Mesendoderm (in vitro differentiated cells): ENCODE data around the gene NME3.

Experiments used
- DNase-seq: peaks from one replicate; pipeline ENCODE4 v3.0.0; 2013
- H2AK5ac ChIP-seq: 2 replicates; pipeline ENCODE4 v1.6.1; 2013; ENCODE audit warnings: low read length, inconsistent platforms
- H2BK120ac ChIP-seq: 2 replicates; pipeline ENCODE4 v1.6.1; 2013; ENCODE audit warnings: low read depth, mild to moderate bottlenecking, low read length, moderate library complexity, mixed read lengths
- H2BK15ac ChIP-seq: replicated peaks from 2 replicates; pipeline ENCODE4 v1.6.1; 2013; ENCODE audit warnings: low read depth, mild to moderate bottlenecking, moderate library complexity
- H2BK5ac ChIP-seq: 2 replicates; pipeline ENCODE4 v1.6.1; 2013; ENCODE audit warnings: low read length, inconsistent platforms
- H3K18ac ChIP-seq: 2 replicates; pipeline ENCODE4 v1.6.1; 2013; ENCODE audit warnings: mild to moderate bottlenecking, low read length, mixed read lengths
- H3K23ac ChIP-seq: one replicate; pipeline ENCODE4 v1.6.1; 2013; ENCODE audit warnings: low read length
- H3K27ac ChIP-seq: 2 replicates; pipeline ENCODE4 v1.5.1; 2013; ENCODE audit warnings: low read depth, mild to moderate bottlenecking, inconsistent platforms, low read length, moderate library complexity
- H3K27me3 ChIP-seq: 2 replicates; pipeline ENCODE4 v1.6.1; 2013; ENCODE audit warnings: low read length, control low read depth, mild to moderate bottlenecking, inconsistent platforms; ENCODE audit not compliant: insufficient read depth, poor library complexity
- H3K36me3 ChIP-seq: 2 replicates; pipeline ENCODE4 v1.6.1; 2013; ENCODE audit warnings: low read length, inconsistent platforms; ENCODE audit not compliant: control insufficient read depth, insufficient read depth
- H3K4ac ChIP-seq: one replicate; pipeline ENCODE4 v1.6.1; 2013; ENCODE audit warnings: low read depth, mild to moderate bottlenecking, low read length, moderate library complexity
- H3K4me1 ChIP-seq: 2 replicates; pipeline ENCODE4 v1.6.1; 2013; ENCODE audit warnings: low read depth, low read length, inconsistent platforms; ENCODE audit not compliant: control insufficient read depth
- H3K4me2 ChIP-seq: 2 replicates; pipeline ENCODE4 v1.6.1; 2013; ENCODE audit warnings: low read length
- H3K4me3 ChIP-seq: 2 replicates; pipeline ENCODE4 v1.5.1; 2013; ENCODE audit warnings: mild to moderate bottlenecking, low read length
- H3K56ac ChIP-seq: one replicate; pipeline ENCODE4 v1.6.1; 2013; ENCODE audit warnings: low read length
- H3K79me1 ChIP-seq: 2 replicates; pipeline ENCODE4 v1.6.1; 2013; ENCODE audit warnings: low read length, inconsistent platforms
- H3K79me2 ChIP-seq: 2 replicates; pipeline ENCODE4 v1.6.1; 2013; ENCODE audit warnings: mild to moderate bottlenecking, low read length; ENCODE audit not compliant: control insufficient read depth, insufficient read depth
- H3K9ac ChIP-seq: 2 replicates; pipeline ENCODE4 v1.6.1; 2013; ENCODE audit warnings: low read length, inconsistent platforms
- H4K5ac ChIP-seq: one replicate; pipeline ENCODE4 v1.6.1; 2013; ENCODE audit warnings: low read length
- H4K8ac ChIP-seq: one replicate; pipeline ENCODE4 v1.6.1; 2013; ENCODE audit warnings: low read depth, mild to moderate bottlenecking, control low read depth, low read length, moderate library complexity
- WGBS: extraction: QIAGEN DNeasy Blood & Tissue Kit; methylation state at CpG from one replicate; pipeline ENCODE4 v1.1.7; 2013; ENCODE audit warnings: low lambda C conversion rate, missing lambda C conversion rate; ENCODE audit not compliant: insufficient coverage; ENCODE audit errors: extremely low coverage; 5-methylcytosine and 5-hydroxymethylcytosine counted together

NME3 gene

GRCh38 chr16:1762879-1763520 lies 8.3 kb downstream of the NME3 start:
- no peak for DNase-seq

GRCh38 chr16:1762196-1762878 lies 9.0 kb downstream of the NME3 start:
- H4K8ac ChIP-seq, result no peak overlapping the region
- no peaks in the 10 kb centered on the region for H3K79me2 ChIP-seq
- H4K5ac ChIP-seq, result no peak overlapping the region
- no peak overlapping the region for H2BK120ac ChIP-seq
- no peak overlapping the region for H3K4ac ChIP-seq
- no CpG with 5 or more reads among the region's 30 CpGs for WGBS
- no peaks in the 10 kb centered on the region for H3K4me1 ChIP-seq
- H3K27me3 ChIP-seq, result no peaks in the 10 kb centered on the region
- H2BK5ac ChIP-seq, result no peak overlapping the region
- H3K23ac ChIP-seq, result no peak overlapping the region
- no peak for DNase-seq
- H2BK15ac ChIP-seq, result no peak overlapping the region
- no peak overlapping the region for H3K18ac ChIP-seq
- no peaks in the 10 kb centered on the region for H3K79me1 ChIP-seq
- H3K4me2 ChIP-seq, result no peak overlapping the region
- no peak overlapping the region for H2AK5ac ChIP-seq
- H3K27ac ChIP-seq, result no peak overlapping the region
- no peak overlapping the region for H3K56ac ChIP-seq
- H3K4me3 ChIP-seq, result no peak overlapping the region
- no peak overlapping the region for H3K9ac ChIP-seq
- no peaks in the 10 kb centered on the region for H3K36me3 ChIP-seq

More at GRCh38 chr16:1762879-1763520, 8.3 kb downstream of the NME3 start:
- Histone ChIP-seq H3K4ac (no peak overlapping the region), H2AK5ac (no peak overlapping the region), H2BK120ac (no peak overlapping the region), H3K4me2 (no peak overlapping the region), H3K36me3 (no peaks in the 10 kb centered on the region), H3K79me1 (no peaks in the 10 kb centered on the region), H3K18ac (no peak overlapping the region), H4K8ac (no peak overlapping the region), H3K9ac (no peak overlapping the region), H3K23ac (no peak overlapping the region), H2BK5ac (no peak overlapping the region), H3K4me1 (no peaks in the 10 kb centered on the region), H3K27me3 (no peaks in the 10 kb centered on the region), H3K4me3 (no peak overlapping the region), H3K56ac (no peak overlapping the region), H4K5ac (no peak overlapping the region), H3K79me2 (no peaks in the 10 kb centered on the region), H2BK15ac (no peak overlapping the region), H3K27ac (no peak overlapping the region)
- no CpG with 5 or more reads among the region's 24 CpGs for WGBS

GRCh38 chr16:1761751-1762150 lies 9.6 kb downstream of the NME3 start:
- Histone ChIP-seq H2AK5ac (no peak overlapping the region), H3K4me2 (no peak overlapping the region), H3K4ac (no peak overlapping the region), H3K27me3 (no peaks in the 10 kb centered on the region), H3K36me3 (no peaks in the 10 kb centered on the region), H3K4me1 (no peaks in the 10 kb centered on the region), H2BK5ac (no peak overlapping the region), H3K18ac (no peak overlapping the region), H3K9ac (no peak overlapping the region), H3K56ac (no peak overlapping the region), H2BK15ac (no peak overlapping the region), H3K79me1 (no peaks in the 10 kb centered on the region), H4K8ac (no peak overlapping the region), H3K4me3 (no peak overlapping the region), H3K79me2 (no peaks in the 10 kb centered on the region), H3K27ac (no peak overlapping the region), H4K5ac (no peak overlapping the region), H2BK120ac (no peak overlapping the region), H3K23ac (no peak overlapping the region)
- no CpG with 5 or more reads among the region's 15 CpGs for WGBS
- no peak for DNase-seq

- H3K27ac ChIP-seq, result no peak overlapping the region
- H3K56ac ChIP-seq, result no peak overlapping the region
- H3K4me2 ChIP-seq, result no peak overlapping the region
- H4K8ac ChIP-seq, result no peak overlapping the region
- no peak overlapping the region for H2BK120ac ChIP-seq
- H3K36me3 ChIP-seq, result no peaks in the 10 kb centered on the region
- no peak overlapping the region for H3K9ac ChIP-seq
- no CpG with 5 or more reads among the region's 15 CpGs for WGBS
- no peak overlapping the region for H2BK5ac ChIP-seq
- H3K27me3 ChIP-seq, result no peaks in the 10 kb centered on the region
- no peaks in the 10 kb centered on the region for H3K4me1 ChIP-seq
- no peak overlapping the region for H3K23ac ChIP-seq
- no peak overlapping the region for H3K4me3 ChIP-seq
- no peak overlapping the region for H2BK15ac ChIP-seq
- no peak for DNase-seq
- H3K18ac ChIP-seq, result no peak overlapping the region
- H3K4ac ChIP-seq, result no peak overlapping the region
- no peak overlapping the region for H4K5ac ChIP-seq
- H2AK5ac ChIP-seq, result no peak overlapping the region
- no peaks in the 10 kb centered on the region for H3K79me2 ChIP-seq
- no peaks in the 10 kb centered on the region for H3K79me1 ChIP-seq
Observed at GRCh38 chr16:1760911-1761310, 10.4 kb downstream of the NME3 start.

- no peak overlapping the region for H4K5ac ChIP-seq
- no peak for DNase-seq
- no peak overlapping the region for H2BK15ac ChIP-seq
- no peak overlapping the region for H3K23ac ChIP-seq
- no peak overlapping the region for H3K27ac ChIP-seq
- H3K4me1 ChIP-seq, result no peaks in the 10 kb centered on the region
- no peak overlapping the region for H3K56ac ChIP-seq
- H3K18ac ChIP-seq, result no peak overlapping the region
- no peaks in the 10 kb centered on the region for H3K79me1 ChIP-seq
- H2AK5ac ChIP-seq, result no peak overlapping the region
- H3K4ac ChIP-seq, result no peak overlapping the region
- no peak overlapping the region for H2BK120ac ChIP-seq
- WGBS, result no CpG with 5 or more reads among the region's 21 CpGs
- no peak overlapping the region for H4K8ac ChIP-seq
- no peaks in the 10 kb centered on the region for H3K36me3 ChIP-seq
- no peak overlapping the region for H3K9ac ChIP-seq
- no peak overlapping the region for H3K4me3 ChIP-seq
- H3K79me2 ChIP-seq, result no peaks in the 10 kb centered on the region
- no peaks in the 10 kb centered on the region for H3K27me3 ChIP-seq
- no peak overlapping the region for H3K4me2 ChIP-seq
- no peak overlapping the region for H2BK5ac ChIP-seq
Observed at GRCh38 chr16:1759511-1759910, 11.8 kb downstream of the NME3 start.

- no peaks in the 10 kb centered on the region for H3K36me3 ChIP-seq
- H2BK5ac ChIP-seq, result no peak overlapping the region
- no peak overlapping the region for H3K23ac ChIP-seq
- no peak overlapping the region for H2AK5ac ChIP-seq
- no peak overlapping the region for H4K5ac ChIP-seq
- no peaks in the 10 kb centered on the region for H3K79me2 ChIP-seq
- no peak overlapping the region for H3K4me3 ChIP-seq
- H3K9ac ChIP-seq, result no peak overlapping the region
- H3K4me1 ChIP-seq, result no peaks in the 10 kb centered on the region
- H3K56ac ChIP-seq, result no peak overlapping the region
- no peaks in the 10 kb centered on the region for H3K79me1 ChIP-seq
- H3K18ac ChIP-seq, result no peak overlapping the region
- no CpG with 5 or more reads among the region's 18 CpGs for WGBS
- DNase-seq, result no peak
- H3K27ac ChIP-seq, result no peak overlapping the region
- H2BK120ac ChIP-seq, result no peak overlapping the region
- H4K8ac ChIP-seq, result no peak overlapping the region
- H3K4ac ChIP-seq, result no peak overlapping the region
- H3K4me2 ChIP-seq, result no peak overlapping the region
- H3K27me3 ChIP-seq, result no peaks in the 10 kb centered on the region
- no peak overlapping the region for H2BK15ac ChIP-seq
Observed at GRCh38 chr16:1758923-1759322, 12.4 kb downstream of the NME3 start.
